Testis (tissue), 3 donors: ENCODE results near the gene CLNK. TPM values are rescaled to one million over a fixed set of nuclear protein-coding genes. Genes with fewer than 3 reads are reported as not detected.

Experiments
- DNase-seq: peaks from one replicate; pipeline ENCODE4 v3.0.0-alpha.2; 2019
- H3K27ac ChIP-seq, 2 donors: fragments of 200-600 bp; sonication (generic); one replicate each; pipeline ENCODE4 v1.5.1; 2019
- H3K27me3 ChIP-seq: fragments of 200-600 bp; sonication (generic); one replicate; pipeline ENCODE4 v1.5.1; 2019
- H3K36me3 ChIP-seq: fragments of 200-600 bp; sonication (generic); one replicate; pipeline ENCODE4 v1.5.1; 2017; ENCODE audit warnings: low read depth; ENCODE audit errors: missing control alignments
- H3K4me1 ChIP-seq: fragments of 200-600 bp; sonication (generic); one replicate; pipeline ENCODE4 v1.5.1; 2019
- H3K4me3 ChIP-seq, 2 donors: fragments of 200-600 bp; sonication (generic); one replicate each; pipeline ENCODE4 v1.5.1; 2017 to 2019
- H3K9me3 ChIP-seq: fragments of 200-600 bp; sonication (generic); one replicate; pipeline ENCODE4 v1.5.1; 2017
- CTCF ChIP-seq, 3 experiments: fragments of 450-650 bp in 2 of 3; fragments of 200-600 bp in 1 of 3; sonication (generic) in 1 of 3; IDR thresholded peaks; one replicate each; pipeline ENCODE4 v1.5.1; 2016 to 2019; ENCODE audit warnings: antibody characterized with exemption in 3 of 3, mild to moderate bottlenecking in 2 of 3, moderate library complexity in 1 of 3
- POLR2A ChIP-seq: fragments of 450-650 bp; IDR thresholded peaks from one replicate; pipeline ENCODE4 v1.6.1; 2017; ENCODE audit warnings: antibody characterized with exemption, mild to moderate bottlenecking, moderate library complexity
- WGBS, 2 donors: methylation state at CpG; one replicate each; pipeline ENCODE4 v1.1.5; 2018; 5-methylcytosine and 5-hydroxymethylcytosine counted together
- intact Hi-C: fragments of 100-400 bp; cut with DNase I; formaldehyde crosslinking; loops from one replicate; pipeline ENCODE4 v1.15.1; 2023; ENCODE audit warnings: low total_unique reads
- polyA plus RNA-seq: library from polyadenylated mRNA; stranded (reverse); fragments of 350-450 nt; fragmentation: Illumina TruSeq; extraction: RNeasy Lipid Tissue Mini Kit (QIAGEN cat#74804); gene quantifications from one replicate; pipeline ENCODE4 v1.2.3, GENCODE V29; 2014; ENCODE audit warnings: low read depth, low replicate concordance; ENCODE audit not compliant: insufficient read depth
- total RNA-seq, 2 donors: library from RNA; depleted of rRNA; stranded (reverse); fragments of >200 nt; gene quantifications; one replicate each; pipeline ENCODE4 v1.2.3, GENCODE V29; 2016

The CLNK gene
- total and polyA plus RNA-seq, 3 donors from 2014 or later: 0.12 to 0.94 TPM; not detected in 1

DNA sequence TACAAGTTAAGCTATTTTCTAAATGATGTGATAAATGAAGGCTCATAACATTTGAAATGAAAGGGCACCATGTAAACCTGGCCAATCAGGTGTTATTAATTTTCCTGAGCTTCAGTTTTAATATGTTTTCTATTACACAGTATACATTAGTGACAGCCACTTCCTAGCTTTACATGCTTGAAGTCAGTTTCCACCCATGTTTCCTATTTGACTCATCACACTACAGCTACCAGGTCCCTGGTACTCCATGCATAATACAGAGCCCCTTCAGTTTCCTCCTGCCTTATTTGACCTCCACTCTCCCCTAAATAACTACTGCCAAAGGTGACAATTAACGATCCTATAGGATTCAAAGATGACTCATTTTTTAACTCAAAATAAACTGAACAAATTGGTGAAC lies 245.6 kb downstream of the CLNK start:
- WGBS, 2 donors: 70 to 79% methylated on average over 1 of the region's 1 CpG

GRCh38 chr4:10437735-10438134 lies 246.8 kb downstream of the CLNK start:
- no peaks in the 10 kb centered on the region for H3K4me1 ChIP-seq
- no peak for TF ChIP-seq POLR2A
- no peak for TF ChIP-seq CTCF (IDR thresholded peaks at IDR 0.05)
- H3K36me3 ChIP-seq: no peaks in the 10 kb centered on the region
- H3K27me3 ChIP-seq: no peaks in the 10 kb centered on the region
- H3K9me3 ChIP-seq: no peaks in the 10 kb centered on the region
- no peak overlapping the region for H3K27ac ChIP-seq
- no peak overlapping the region for H3K4me3 ChIP-seq
- intact Hi-C loops: no loop called here
- 0 to 16% methylated on average over 1 of the region's 1 CpG for WGBS, 2 donors
- no peak for DNase-seq

More for the DNA sequence above, 245.6 kb downstream of the CLNK start:
- TF ChIP-seq CTCF (IDR thresholded peaks at IDR 0.05) (no peak), POLR2A (no peak)
- H3K27me3 ChIP-seq: no peaks in the 10 kb centered on the region
- no peak overlapping the region for H3K27ac ChIP-seq
- H3K9me3 ChIP-seq: no peaks in the 10 kb centered on the region
- H3K4me1 ChIP-seq: no peaks in the 10 kb centered on the region
- DNase-seq: no peak
- H3K36me3 ChIP-seq: no peaks in the 10 kb centered on the region
- intact Hi-C loops: no loop called here
- no peak overlapping the region for H3K4me3 ChIP-seq

Other genes with a start within 250 kb of the CLNK start
- 10 to 100 TPM; 38.1 to 47.1 TPM for gene ZNF518B, start 227.3 kb downstream of the CLNK start, total RNA-seq
- gene ZNF518B, start 227.3 kb downstream of the CLNK start, polyA plus RNA-seq: 20.9 TPM